GM13977 (cell line): ENCODE data around the gene SIPA1L2.
A peak's percentile ranks its signal among the peaks of the same experiment; 100 is the strongest.
"Not testable (repeated sequence)": the region's sequence is repeated elsewhere in the genome, so short reads cannot be mapped to it uniquely, and the experiment has no call there.

Experiments
- DNase-seq: peaks from one replicate; pipeline ENCODE4 v3.0.0; 2012; ENCODE audit warnings: low spot score
- in situ Hi-C: fragments of 300-500 bp; cut with MboI; formaldehyde crosslinking; loops from one replicate; pipeline ENCODE4 v1.12.0; 2022; ENCODE audit warnings: low sequenced_read_pairs, low pct_unique_long_range_greater_than_20kb, mixed read lengths, inconsistent platforms; ENCODE audit not compliant: unreplicated experiment
- TF ChIP-seq, protein P1 (sequence below): IDR thresholded peaks from 2 replicates; pipeline ENCODE4 v1.5.1; 2012; ENCODE audit warnings: mild to moderate bottlenecking, control low read depth; ENCODE audit not compliant: insufficient read depth; ENCODE audit errors: extremely low read depth, missing control alignments

The SIPA1L2 gene

DNA sequence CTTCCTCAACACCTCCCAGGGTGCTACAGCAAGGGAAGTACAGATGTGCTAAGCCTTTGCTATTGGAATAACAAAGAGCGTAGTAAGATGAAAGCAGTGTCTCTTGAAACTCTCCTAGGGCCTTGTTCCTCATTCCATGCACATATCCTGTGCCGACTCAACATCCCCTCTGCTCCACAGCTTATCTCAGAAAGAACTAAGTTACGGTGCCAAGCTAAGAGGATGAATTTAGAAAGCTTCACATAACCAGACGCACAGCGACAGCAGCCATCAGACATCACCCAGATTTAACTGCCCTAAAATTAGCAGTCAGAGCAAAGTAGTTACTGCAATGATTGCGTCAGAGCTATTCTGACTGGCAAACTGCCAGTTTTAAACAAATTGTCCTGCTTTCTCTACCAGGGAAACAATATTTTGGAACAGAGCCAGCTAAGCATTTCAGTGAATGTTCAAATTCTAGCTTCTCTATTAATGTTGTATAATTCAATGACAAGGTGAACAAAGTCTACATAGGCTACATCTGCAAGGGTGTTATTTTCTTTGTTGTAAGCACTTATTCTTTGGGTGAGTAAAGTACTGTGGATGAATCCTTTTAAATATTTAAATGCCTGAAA, 9.5 kb downstream of the SIPA1L2 start:
- in situ Hi-C loops, result no loop called here
- TF ChIP-seq, protein P1, sequence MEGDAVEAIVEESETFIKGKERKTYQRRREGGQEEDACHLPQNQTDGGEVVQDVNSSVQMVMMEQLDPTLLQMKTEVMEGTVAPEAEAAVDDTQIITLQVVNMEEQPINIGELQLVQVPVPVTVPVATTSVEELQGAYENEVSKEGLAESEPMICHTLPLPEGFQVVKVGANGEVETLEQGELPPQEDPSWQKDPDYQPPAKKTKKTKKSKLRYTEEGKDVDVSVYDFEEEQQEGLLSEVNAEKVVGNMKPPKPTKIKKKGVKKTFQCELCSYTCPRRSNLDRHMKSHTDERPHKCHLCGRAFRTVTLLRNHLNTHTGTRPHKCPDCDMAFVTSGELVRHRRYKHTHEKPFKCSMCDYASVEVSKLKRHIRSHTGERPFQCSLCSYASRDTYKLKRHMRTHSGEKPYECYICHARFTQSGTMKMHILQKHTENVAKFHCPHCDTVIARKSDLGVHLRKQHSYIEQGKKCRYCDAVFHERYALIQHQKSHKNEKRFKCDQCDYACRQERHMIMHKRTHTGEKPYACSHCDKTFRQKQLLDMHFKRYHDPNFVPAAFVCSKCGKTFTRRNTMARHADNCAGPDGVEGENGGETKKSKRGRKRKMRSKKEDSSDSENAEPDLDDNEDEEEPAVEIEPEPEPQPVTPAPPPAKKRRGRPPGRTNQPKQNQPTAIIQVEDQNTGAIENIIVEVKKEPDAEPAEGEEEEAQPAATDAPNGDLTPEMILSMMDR, result no peak
- DNase-seq, result no peak

DNA sequence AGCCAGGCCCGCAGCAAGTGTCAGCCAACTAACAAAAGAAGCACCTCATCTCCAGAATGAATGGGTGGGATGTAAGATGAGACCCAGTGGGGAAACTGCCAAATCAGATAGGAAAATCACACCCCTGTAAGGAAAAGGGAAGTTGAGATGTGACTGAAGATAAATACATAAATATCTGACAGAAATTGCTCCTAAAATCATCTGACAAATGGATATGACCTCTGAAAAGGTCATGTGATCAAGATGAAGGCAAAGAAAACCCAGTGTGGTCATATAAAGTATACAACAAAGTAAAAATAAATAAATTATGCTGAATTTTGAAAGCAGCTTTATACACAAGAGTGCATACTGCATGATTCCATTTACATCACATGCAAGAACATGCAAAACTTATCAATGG, 12.7 kb downstream of the SIPA1L2 start:
- DNase-seq, result no peak
- TF ChIP-seq, protein P1, result no peak
- in situ Hi-C loops, result no loop called here

DNA sequence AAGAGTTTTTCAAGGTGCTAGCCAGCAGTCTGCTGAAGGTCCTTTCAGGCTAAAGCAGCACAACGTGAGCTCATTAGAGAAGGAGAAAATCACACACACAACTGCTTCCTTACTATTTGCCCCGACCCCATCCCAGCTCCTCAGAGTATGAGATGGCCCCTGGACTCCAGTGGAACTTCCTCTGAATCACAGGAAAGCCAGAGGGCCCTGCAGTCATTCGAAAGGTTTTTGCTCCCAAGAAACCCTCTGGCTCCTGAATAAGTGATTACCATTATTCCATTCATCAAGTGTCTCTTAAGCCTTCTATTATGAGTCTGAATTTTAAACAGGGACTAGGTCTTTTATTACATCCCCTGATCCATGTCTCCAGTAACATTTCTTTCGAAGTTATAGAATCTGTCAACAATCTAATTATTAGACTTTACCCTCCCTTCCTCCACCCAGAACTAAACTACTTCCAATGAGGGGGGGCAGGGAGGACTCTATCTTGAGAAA, 14.6 kb downstream of the SIPA1L2 start:
- in situ Hi-C loops, result no loop called here
- no peak for DNase-seq
- TF ChIP-seq, protein P1, result no peak

DNA sequence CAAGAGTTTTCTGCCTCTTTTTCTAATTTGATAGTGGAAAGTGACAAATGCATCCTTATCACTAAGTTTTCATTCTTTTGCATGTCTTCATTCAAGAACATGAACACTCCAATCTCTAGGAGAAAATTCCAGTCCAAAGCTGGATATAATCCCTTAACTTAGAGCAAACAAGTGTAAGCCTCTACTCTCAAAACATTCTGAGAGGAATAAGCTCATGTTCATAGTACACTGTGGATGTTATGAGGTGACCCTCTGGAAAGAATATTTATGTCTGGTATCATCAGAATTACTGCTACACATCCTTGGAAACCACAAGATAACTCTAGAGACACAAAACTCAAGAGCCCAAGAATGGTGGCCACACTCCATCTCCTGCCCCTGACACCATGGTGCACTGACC, 15.1 kb downstream of the SIPA1L2 start:
- no peak for DNase-seq
- TF ChIP-seq, protein P1, result no peak
- in situ Hi-C loops, result no loop called here

DNA sequence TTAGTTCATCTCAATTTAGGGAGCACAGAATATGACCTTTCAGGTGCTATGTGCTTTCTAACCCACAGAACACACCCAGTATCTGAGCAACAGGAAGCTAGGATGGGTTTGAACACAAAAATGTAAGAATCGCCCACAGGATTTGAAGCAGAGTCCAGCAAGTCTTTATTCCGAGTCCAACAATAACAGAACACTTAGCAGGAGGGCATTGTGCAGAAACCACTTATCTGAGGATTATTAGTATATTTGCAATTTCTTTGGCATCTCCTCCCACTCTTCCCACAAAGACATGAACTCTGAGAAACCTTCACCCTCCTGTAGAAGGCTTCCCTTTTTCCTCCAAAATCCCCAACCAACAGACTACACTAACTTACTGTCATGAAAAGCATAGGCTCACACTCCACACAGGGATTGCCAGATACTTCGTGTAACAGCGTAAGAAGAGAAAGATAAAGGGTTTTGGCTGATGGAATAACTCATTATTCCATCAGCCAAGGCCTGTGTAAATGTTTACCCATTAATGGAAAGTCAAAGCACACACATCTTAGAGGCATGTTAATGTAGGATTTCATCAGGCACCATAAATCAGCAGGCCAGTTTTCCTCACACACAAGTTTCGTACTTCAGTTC, 16.1 kb downstream of the SIPA1L2 start:
- in situ Hi-C loops, result no loop called here
- no peak for DNase-seq
- TF ChIP-seq, protein P1, result no peak

DNA sequence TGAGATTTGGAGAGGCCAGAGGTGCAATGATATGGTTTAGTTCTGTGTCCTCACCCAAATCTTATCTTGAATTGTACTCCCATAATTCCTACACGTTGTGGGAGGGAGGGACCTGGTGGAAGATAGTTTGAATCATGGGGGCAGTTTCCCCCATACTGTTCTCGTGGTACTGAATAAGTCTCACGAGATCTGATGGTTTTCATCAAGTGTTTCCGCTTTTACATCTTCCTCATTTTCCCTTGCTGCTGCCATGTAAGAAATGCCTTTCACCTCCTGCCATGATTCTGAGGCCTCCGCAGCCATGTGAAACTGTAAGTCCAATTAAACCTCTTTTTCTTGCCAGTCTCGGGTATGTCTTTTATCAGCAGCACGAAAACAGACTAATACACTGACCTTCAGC, 17.1 kb downstream of the SIPA1L2 start:
- DNase-seq, in situ Hi-C loops: not testable (repeated sequence)

DNA sequence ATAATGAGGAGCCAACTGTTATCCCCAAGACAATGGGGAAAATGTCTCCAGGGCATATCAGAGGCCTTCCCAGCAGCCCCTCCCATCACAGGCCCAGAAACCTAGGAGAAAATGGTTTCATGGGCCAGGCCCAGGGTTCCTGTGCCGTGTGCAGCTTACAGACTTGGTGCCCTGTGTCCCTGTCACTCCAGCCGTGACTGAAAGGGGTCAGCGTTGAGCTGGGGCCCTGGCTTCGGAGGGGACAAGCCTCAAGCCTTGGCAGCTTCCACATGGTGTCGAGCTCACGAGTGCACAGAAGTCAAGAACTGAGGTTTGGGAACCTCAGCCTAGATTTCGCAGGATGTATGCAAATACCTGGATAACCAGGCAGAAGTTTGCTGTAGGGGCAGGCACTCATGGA, 18.1 kb downstream of the SIPA1L2 start:
- DNase-seq, result no peak
- in situ Hi-C loops, result no loop called here
- TF ChIP-seq, protein P1, result peak; percentile 10

DNA sequence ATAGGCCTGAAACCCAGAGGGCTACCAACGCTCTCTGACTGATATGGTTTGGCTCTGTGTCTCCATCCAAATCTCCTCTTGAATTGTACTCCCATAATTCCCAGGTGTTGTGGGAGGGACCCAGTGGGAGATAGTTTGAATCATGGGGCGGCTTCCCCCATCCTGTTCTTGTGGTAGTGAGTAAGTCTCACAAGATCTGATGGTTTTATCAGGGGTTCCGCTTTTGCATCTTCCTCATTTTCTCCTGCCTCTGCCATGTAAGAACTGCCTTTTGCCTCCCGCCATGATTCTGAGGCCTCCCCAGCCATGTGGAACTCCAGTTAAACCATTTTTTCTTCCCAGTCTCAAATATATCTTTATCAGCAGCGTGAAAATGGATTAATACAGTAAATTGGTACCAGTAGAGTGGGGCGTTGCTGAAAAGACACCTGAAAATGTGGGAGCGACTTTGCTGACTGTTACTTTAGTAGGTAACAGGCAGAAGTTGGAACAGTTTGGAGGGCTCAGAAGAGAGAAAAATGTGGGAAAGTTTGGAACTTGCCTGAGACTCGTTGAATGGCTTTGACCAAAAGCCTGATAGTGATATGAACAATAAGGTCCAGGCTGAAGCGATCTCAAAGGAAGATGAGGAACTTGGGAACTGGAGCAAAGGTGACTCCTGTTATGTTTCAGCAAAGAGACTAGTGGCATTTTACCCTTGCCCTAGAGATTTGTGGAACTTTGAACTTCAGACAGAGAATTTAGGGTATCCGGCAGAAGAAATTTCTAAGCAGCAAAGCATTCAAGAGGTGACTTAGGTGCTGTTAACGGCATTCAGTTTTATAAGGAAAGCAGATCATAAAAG, 18.8 kb downstream of the SIPA1L2 start:
- in situ Hi-C loops, DNase-seq: not testable (repeated sequence)
